HepG2 (cell line): ENCODE measurements around the gene KCNF1. TPM values are rescaled to one million over a fixed set of nuclear protein-coding genes. Genes with fewer than 3 reads are reported as not detected.
A peak's percentile ranks its signal among the peaks of the same experiment; 100 is the strongest.

Source experiments
- ATAC-seq: fragments of 200-7000 bp; cut with Tn5 transposase; 3 replicates; pipeline ENCODE4 v1.9.1; 2020; ENCODE audit warnings: mild to moderate bottlenecking, moderate library complexity
- BruUV-seq: library from RNA; stranded (reverse); fragments of 400-500 nt; replicated peaks from 2 replicates; lab custom pipeline; 2021; lab: Mats Ljungman, UMichigan
- CTCF ChIA-PET: fragments of 300-600 bp; formaldehyde crosslinking; extraction: SDS; loops from one replicate; lab custom pipeline; 2021; ENCODE audit warnings: low total read pairs, inconsistent platforms, low intra/inter-chr PET ratio; lab: Yijun Ruan, JAX
- POLR2A ChIA-PET: fragments of 350-600 bp; sonication (Branson Sonifier 250); formaldehyde crosslinking; loops from one replicate; lab custom pipeline; 2020; ENCODE audit warnings: antibody characterized with exemption, inconsistent platforms; lab: Yijun Ruan, JAX
- DNase-seq: peaks from one replicate; pipeline ENCODE4 v3.0.0-alpha.2; 2015; ENCODE audit warnings: low spot score
- FAIRE-seq: peaks from 3 replicates; lab custom pipeline; 2011; peaks lifted over from hg19 to GRCh38; lab: Jason Lieb, UNC
- H2AFZ ChIP-seq: one replicate; pipeline ENCODE4 v1.6.1; 2011; ENCODE audit warnings: low read length, inconsistent platforms
- H3K27ac ChIP-seq: fragments of 300-600 bp; 3 replicates; pipeline ENCODE4 v1.8.0; 2011; ENCODE audit warnings: mixed run types, mild to moderate bottlenecking, mixed read lengths, low read length, inconsistent platforms; ENCODE audit not compliant: insufficient read depth; ENCODE audit errors: extremely low read length
- H3K27me3 ChIP-seq, 2 experiments: fragments of 200-600 bp in 1 of 2; 2 replicates in 1 of 2; 3 replicates in 1 of 2; pipeline versions ENCODE4 v1.6.0 to v1.8.0; 2011; ENCODE audit warnings: low read length in 2 of 2, mild to moderate bottlenecking in 2 of 2, moderate library complexity in 2 of 2, inconsistent platforms in 1 of 2; ENCODE audit not compliant: insufficient read depth in 2 of 2, control insufficient read depth in 1 of 2
- H3K36me3 ChIP-seq, 2 experiments: fragments of 200-600 bp in 1 of 2; replicated peaks in 1 of 2; 2 replicates in 1 of 2; 3 replicates in 1 of 2; pipeline versions ENCODE4 v1.5.1 to v1.8.0; 2011; ENCODE audit warnings: low read length in 2 of 2, inconsistent platforms in 1 of 2; ENCODE audit not compliant: insufficient read depth in 2 of 2, control insufficient read depth in 1 of 2
- H3K4me1 ChIP-seq: 2 replicates; pipeline ENCODE4 v1.5.1; 2012; ENCODE audit warnings: low read length, inconsistent platforms; ENCODE audit not compliant: insufficient read depth
- H3K4me2 ChIP-seq: 2 replicates; pipeline ENCODE4 v1.6.0; 2011; ENCODE audit warnings: low read depth, low read length, inconsistent platforms
- H3K4me3 ChIP-seq, 3 experiments: fragments of 200-600 bp in 1 of 3; sonication (generic), shearing (Covaris generic) in 1 of 3; replicated peaks in 1 of 3; 2 replicates each; pipeline ENCODE4 v1.5.1; 2011 to 2016; ENCODE audit warnings: low read length in 3 of 3, inconsistent platforms in 2 of 3, low read depth in 2 of 3, mild to moderate bottlenecking in 2 of 3, control low read depth in 1 of 3, mixed read lengths in 1 of 3; ENCODE audit not compliant: insufficient read depth in 1 of 3
- H3K79me2 ChIP-seq: one replicate; pipeline ENCODE4 v1.6.1; 2011; ENCODE audit warnings: low read length, inconsistent platforms; ENCODE audit not compliant: insufficient read depth
- H3K9ac ChIP-seq: 2 replicates; pipeline ENCODE4 v1.6.0; 2011; ENCODE audit warnings: mild to moderate bottlenecking, low read depth, low read length, inconsistent platforms; ENCODE audit not compliant: insufficient read depth
- H3K9me3 ChIP-seq: 2 replicates; pipeline ENCODE4 v1.5.1; 2012; ENCODE audit warnings: mild to moderate bottlenecking, low read length
- H4K20me1 ChIP-seq: 2 replicates; pipeline ENCODE4 v1.6.0; 2011; ENCODE audit warnings: inconsistent platforms, mild to moderate bottlenecking, low read length, moderate library complexity; ENCODE audit not compliant: insufficient read depth
- ATRX ChIP-seq: sonication (generic); formaldehyde crosslinking; IDR thresholded peaks from 2 replicates; pipeline ENCODE4 v1.4.0; 2020; ENCODE audit warnings: missing genetic modification reagents, borderline replicate concordance
- CEBPB ChIP-seq: IDR thresholded peaks from 2 replicates; pipeline ENCODE4 v1.6.1; 2011; ENCODE audit warnings: low read depth, low read length, improper control_type of control experiment, borderline replicate concordance
- CTCF ChIP-seq: sonication (generic); formaldehyde crosslinking; IDR thresholded peaks from 2 replicates; pipeline ENCODE4 v1.5.0; 2020; ENCODE audit warnings: mild to moderate bottlenecking, missing genetic modification reagents, moderate library complexity
- MED8 ChIP-seq: sonication (generic); formaldehyde crosslinking; IDR thresholded peaks from 2 replicates; pipeline ENCODE4 v1.8.1; 2023; ENCODE audit warnings: mild to moderate bottlenecking, missing genetic modification reagents; ENCODE audit not compliant: insufficient replicate concordance
- POLR2AphosphoS5 ChIP-seq: IDR thresholded peaks from 2 replicates; pipeline ENCODE4 v1.6.1; 2012; ENCODE audit warnings: low read depth, low read length
- XRCC5 ChIP-seq: fragments of 200-400 bp; formaldehyde crosslinking; optimal IDR thresholded peaks from 2 replicates; pipeline ENCODE3; 2017; ENCODE audit warnings: mild to moderate bottlenecking, low read length
- ZFYVE20 ChIP-seq: sonication (generic); formaldehyde crosslinking; IDR thresholded peaks from 2 replicates; pipeline ENCODE4 v1.8.0; 2023; ENCODE audit warnings: low read depth, mild to moderate bottlenecking, moderate library complexity, missing genetic modification reagents, borderline replicate concordance
- ZSCAN30 ChIP-seq: sonication (generic); formaldehyde crosslinking; IDR thresholded peaks from 2 replicates; pipeline ENCODE4 v1.5.0; 2020; ENCODE audit warnings: mild to moderate bottlenecking, missing genetic modification reagents
- WGBS: methylation state at CpG from one replicate; pipeline ENCODE4 v1.1.6; 2017; ENCODE audit warnings: low lambda C conversion rate; 5-methylcytosine and 5-hydroxymethylcytosine counted together
- in situ Hi-C: cut with HindIII; loops from 2 replicates; pipeline ENCODE4 v1.10.0; 2017; ENCODE audit warnings: low pct_unique_long_range_greater_than_20kb; ENCODE audit not compliant: extremely low pct_ligation_motif_present
- intact Hi-C: fragments of 100-400 bp; cut with micrococcal nuclease; formaldehyde crosslinking; loops from one replicate; pipeline ENCODE4 v1.10.0; 2022; ENCODE audit not compliant: unreplicated experiment
- polyA plus RNA-seq, 8 experiments: library from polyadenylated mRNA; depleted of rRNA in 3 of 8; stranded (reverse) in 7 of 8; unstranded in 1 of 8; fragments of >200 nt; fragmentation: Illumina TruSeq in 4 of 8; extraction: Trizol in 4 of 8; gene quantifications; 2 replicates each; pipeline versions ENCODE4 v1.2.1 to v1.2.3, GENCODE V29; 2011 to 2016; ENCODE audit warnings: low read depth in 4 of 8, missing spikeins in 1 of 8, mixed read lengths in 1 of 8; ENCODE audit not compliant: insufficient read depth in 1 of 8
- total RNA-seq, 5 experiments: library from RNA; depleted of rRNA; stranded (reverse); fragments of >200 nt; fragmentation: Illumina TruSeq; extraction: Trizol; gene quantifications; 2 replicates each; pipeline ENCODE4 v1.2.3, GENCODE V29; 2016; ENCODE audit warnings: low read depth in 1 of 5

The KCNF1 gene
- total and polyA plus RNA-seq, 2 of the 13 experiments (the other 11 are each of a cell fraction or from before 2014, with no cell fraction given) = 0.09 to 0.12 TPM

GRCh38 chr2:10909050-10909995, 2.4 kb upstream of the KCNF1 start:
- DNase-seq (peak; percentile 23), ATAC-seq (peak; percentile 24; the same call in 2 of the 3 replicates), FAIRE-seq (no peak)
- CTCF ChIA-PET = no interaction called here
- Histone ChIP-seq H3K36me3 (no peaks in the 10 kb centered on the region), H3K27me3 (peaks cover 10 to 53% of the 10 kb centered on the region in 2 experiments), H3K9ac (no peak overlapping the region), H3K9me3 (no peaks in the 10 kb centered on the region), H2AFZ (no peak overlapping the region), H3K4me2 (no peak overlapping the region), H3K79me2 (no peaks in the 10 kb centered on the region), H3K27ac (no peak overlapping the region), H3K4me1 (peaks cover 9% of the 10 kb centered on the region), H3K4me3 (no peak overlapping the region), H4K20me1 (no peaks in the 10 kb centered on the region; the same call in 1 of the 2 replicates)
- no TSS peak for BruUV-seq
- intact Hi-C loops = no loop called here
- peak; percentile 52 for TF ChIP-seq CTCF (CRISPR knock-in tag)
- TF ChIP-seq CEBPB = peak; percentile 53
- TF ChIP-seq MED8 (CRISPR knock-in tag) = no peak
- peak; percentile 58 for TF ChIP-seq XRCC5
- TF ChIP-seq ZSCAN30 (CRISPR knock-in tag) = no peak
- no peak for TF ChIP-seq ZFYVE20 (CRISPR knock-in tag)
- no peak for TF ChIP-seq ATRX (CRISPR knock-in tag)
- TF ChIP-seq POLR2AphosphoS5 = no peak
- POLR2A ChIA-PET = no interaction called here
- 39% methylated on average over 15 of the region's 15 CpGs for WGBS
- in situ Hi-C loops = loop anchor here (10.0 kb wide), 1 partner anchor 215 kb away; no protein-coding TSS in a partner anchor
